H1 (cell line): Measurements from ENCODE around the gene CCDC80. TPM values are rescaled to one million over a fixed set of nuclear protein-coding genes. Genes with fewer than 3 reads are reported as not detected.

Source experiments
- EGR1 ChIP-seq: IDR thresholded peaks from 2 replicates; pipeline ENCODE4 v1.6.1; 2011; ENCODE audit warnings: low read depth, low read length, borderline replicate concordance
- FOSL1 ChIP-seq: IDR thresholded peaks from 2 replicates; pipeline ENCODE4 v1.6.1; 2011; ENCODE audit warnings: mild to moderate bottlenecking, low read depth, low read length, moderate library complexity; ENCODE audit not compliant: insufficient read depth
- polyA plus RNA-seq, 7 experiments: library from polyadenylated mRNA; depleted of rRNA in 3 of 7; stranded (reverse) in 5 of 7; unstranded in 2 of 7; fragments of >200 nt in 5 of 7; fragments of 200-250 nt in 2 of 7; gene quantifications; 1 replicate in 5 of 7; 2 replicates in 1 of 7; 4 replicates in 1 of 7; pipeline versions ENCODE4 v1.2.1 to v1.2.3, GENCODE V29; 2011 to 2013; ENCODE audit warnings: missing spikeins in 2 of 7, mixed read lengths in 2 of 7
- total RNA-seq: library from RNA; stranded (reverse); fragmentation: NEBNext Ultra II Directional; extraction: Animal tissue kit (Norgen Biotek cat#: 25700); gene quantifications from 2 replicates; pipeline ENCODE4 v1.2.1, GENCODE V29; 2021

CCDC80 gene
- total and polyA plus RNA-seq, 2 of the 8 experiments (the other 6 are each of a cell fraction or from before 2014, with no cell fraction given), result 1.1 to 12.9 TPM

- TF ChIP-seq FOSL1 (no peak), EGR1 (no peak)
These were observed 29.0 kb downstream of the CCDC80 start (continued) for GRCh38 chr3:112611752-112612515.
